GM19193 (cell line): ENCODE data around the gene USE1.

Experiments
- POLR2A ChIP-seq: IDR thresholded peaks from 4 replicates; pipeline ENCODE4 v1.6.1; 2011; ENCODE audit not compliant: insufficient read depth, insufficient read length; ENCODE audit errors: extremely low read depth

USE1 gene

GRCh38 chr19:17259118-17259780 lies 44.1 kb downstream of the USE1 start:
- TF ChIP-seq POLR2A, result no peak

- no peak for TF ChIP-seq POLR2A
Measured at GRCh38 chr19:17259934-17260333, 44.8 kb downstream of the USE1 start.

GRCh38 chr19:17260842-17261325 lies 45.7 kb downstream of the USE1 start:
- TF ChIP-seq POLR2A, result no peak

- no peak for TF ChIP-seq POLR2A
Measured at GRCh38 chr19:17262557-17262956, 47.4 kb downstream of the USE1 start.

- no peak for TF ChIP-seq POLR2A
Measured at GRCh38 chr19:17263712-17264640, 48.8 kb downstream of the USE1 start.

GRCh38 chr19:17264641-17264979 lies 49.5 kb downstream of the USE1 start, which contains the start of gene USHBP1:
TSS of gene USHBP1 (minus strand) at chr19:17264745. CDS start at chr19:17264299, 446 bp downstream.
- no peak for TF ChIP-seq POLR2A

- TF ChIP-seq POLR2A, result no peak
Measured at GRCh38 chr19:17266026-17266425, 50.9 kb downstream of the USE1 start.

- TF ChIP-seq POLR2A, result peak; percentile 13
Measured at GRCh38 chr19:17266589-17266974, 51.4 kb downstream of the USE1 start.

- peak; percentile 83 for TF ChIP-seq POLR2A
Measured at GRCh38 chr19:17266975-17267788, 52.0 kb downstream of the USE1 start, which contains the start of gene BABAM1. TSS of gene BABAM1 (plus strand) at chr19:17267443. CDS start at chr19:17268807, 1,364 bp downstream.

GRCh38 chr19:17268754-17269153 lies 53.6 kb downstream of the USE1 start:
- no peak for TF ChIP-seq POLR2A
